GM18499 (cell line): ENCODE data around the gene FANK1.

Experiments used
- ATAC-seq: cut with Tn5 transposase; IDR thresholded peaks from one replicate; pipeline ENCODE4 v1.9.1; 2021; ENCODE audit warnings: moderate number of reproducible peaks; ENCODE audit not compliant: insufficient read depth, unreplicated experiment

The FANK1 gene

GRCh38 chr10:126057494-126057893, 161.1 kb downstream of the FANK1 start:
- ATAC-seq: no peak

- no peak for ATAC-seq
Observed at GRCh38 chr10:126058104-126058503, 161.7 kb downstream of the FANK1 start.

GRCh38 chr10:126058507-126058906, 162.1 kb downstream of the FANK1 start:
- ATAC-seq: no peak
